MM.1S (cell line): Measurements from ENCODE around the gene NUMA1.

ENCODE experiments used
- DNase-seq: peaks from one replicate; pipeline ENCODE4 v3.0.0-alpha.2; 2015
- H2AFZ ChIP-seq: fragments of 300-600 bp; sonication (generic); 2 replicates; pipeline ENCODE4 v1.6.0; 2016; ENCODE audit warnings: antibody characterized with exemption, low read length
- H3F3A ChIP-seq: fragments of 300-600 bp; sonication (generic); 2 replicates; pipeline ENCODE4 v1.6.1; 2016; ENCODE audit warnings: mild to moderate bottlenecking, antibody characterized with exemption, low read length, moderate library complexity, mixed read lengths; ENCODE audit not compliant: insufficient read depth
- H3K27ac ChIP-seq: fragments of 300-600 bp; sonication (generic); 2 replicates; pipeline ENCODE4 v1.5.1; 2016; ENCODE audit warnings: mild to moderate bottlenecking, low read length
- H3K27me3 ChIP-seq: fragments of 300-600 bp; sonication (generic); replicated peaks from 2 replicates; pipeline ENCODE4 v1.6.0; 2016; ENCODE audit warnings: low read length; ENCODE audit not compliant: insufficient read depth
- H3K36me3 ChIP-seq: fragments of 300-600 bp; sonication (generic); replicated peaks from 2 replicates; pipeline ENCODE4 v1.6.1; 2016; ENCODE audit warnings: mild to moderate bottlenecking, low read length, mixed read lengths; ENCODE audit not compliant: insufficient read depth
- H3K4me1 ChIP-seq: fragments of 300-600 bp; sonication (generic); 2 replicates; pipeline ENCODE4 v1.6.1; 2016; ENCODE audit warnings: low read length, mixed read lengths
- H3K4me2 ChIP-seq: fragments of 300-600 bp; sonication (generic); 2 replicates; pipeline ENCODE4 v1.6.0; 2016; ENCODE audit warnings: low read depth, low read length
- H3K4me3 ChIP-seq: fragments of 300-600 bp; sonication (generic); 2 replicates; pipeline ENCODE4 v1.5.1; 2016; ENCODE audit warnings: low read length, mixed read lengths
- H3K79me2 ChIP-seq: fragments of 300-600 bp; sonication (generic); 2 replicates; pipeline ENCODE4 v1.6.1; 2016; ENCODE audit warnings: mixed run types, low read length, mixed read lengths
- H3K9ac ChIP-seq: fragments of 300-600 bp; sonication (generic); 2 replicates; pipeline ENCODE4 v1.6.1; 2016; ENCODE audit warnings: low read length, mixed read lengths
- H3K9me2 ChIP-seq: fragments of 300-600 bp; sonication (generic); replicated peaks from 2 replicates; pipeline ENCODE4 v1.6.1; 2016; ENCODE audit warnings: mild to moderate bottlenecking, low read length, mixed read lengths; ENCODE audit not compliant: insufficient read depth
- H3K9me3 ChIP-seq: fragments of 300-600 bp; sonication (generic); replicated peaks from 2 replicates; pipeline ENCODE4 v1.6.1; 2016; ENCODE audit warnings: mild to moderate bottlenecking, low read length, mixed read lengths; ENCODE audit not compliant: insufficient read depth
- H4K20me1 ChIP-seq: fragments of 300-600 bp; sonication (generic); 2 replicates; pipeline ENCODE4 v1.6.1; 2016; ENCODE audit warnings: mild to moderate bottlenecking, low read length, moderate library complexity, mixed read lengths; ENCODE audit not compliant: insufficient read depth
- EZH2 ChIP-seq: fragments of 300-600 bp; sonication (generic); optimal IDR thresholded peaks from 2 replicates; pipeline ENCODE3; 2017; ENCODE audit warnings: low read depth, mild to moderate bottlenecking, antibody characterized with exemption, low read length, mixed read lengths
- EZH2phosphoT487 ChIP-seq: fragments of 300-600 bp; sonication (generic); IDR thresholded peaks from 2 replicates; pipeline ENCODE4 v1.6.1; 2018; ENCODE audit warnings: antibody characterized with exemption, low read length
- TF ChIP-seq, protein P1 (sequence below): fragments of 300-600 bp; sonication (generic); IDR thresholded peaks from 2 replicates; pipeline ENCODE4 v1.5.1; 2016; ENCODE audit warnings: antibody characterized with exemption, low read length, mixed read lengths

The NUMA1 gene

DNA sequence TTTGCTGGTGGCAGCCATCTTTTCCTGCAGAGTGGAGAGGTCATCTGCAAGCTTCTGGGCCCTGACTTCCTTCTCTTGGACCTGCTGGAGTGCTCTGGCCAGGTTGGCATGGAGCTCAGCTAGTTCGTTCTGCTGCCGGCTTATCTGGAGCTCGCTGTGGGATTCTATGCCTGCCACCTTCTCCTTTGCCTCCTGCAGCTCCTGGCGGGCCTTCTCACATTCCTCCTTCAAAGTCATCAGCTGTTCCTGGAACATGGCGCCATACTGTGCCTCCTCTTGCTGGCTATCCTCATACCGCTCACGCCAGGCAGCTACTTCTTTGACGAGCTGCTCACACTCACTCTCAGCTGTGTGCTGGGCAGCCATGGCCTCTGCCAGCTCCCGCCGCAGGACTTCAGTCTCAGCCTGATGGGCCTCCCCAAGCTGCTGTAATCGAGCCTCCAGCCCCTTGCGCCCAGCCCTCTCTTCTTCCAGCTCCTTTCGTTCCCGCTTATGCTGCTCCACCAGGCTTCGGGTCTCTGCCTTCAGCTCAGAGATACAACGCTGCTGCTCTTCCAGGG lies 65.5 kb downstream of the NUMA1 start:
- H3K79me2 ChIP-seq: no peaks in the 10 kb centered on the region; the same call in 1 of the 2 replicates
- no peak for DNase-seq
- H3K27me3 ChIP-seq: no peaks in the 10 kb centered on the region
- H3K9me3 ChIP-seq: no peaks in the 10 kb centered on the region
- H3K4me2 ChIP-seq: no peak overlapping the region
- H4K20me1 ChIP-seq: no peaks in the 10 kb centered on the region
- no peaks in the 10 kb centered on the region for H3F3A ChIP-seq
- H3K9ac ChIP-seq: no peak overlapping the region
- peaks cover 21% of the 10 kb centered on the region for H3K36me3 ChIP-seq
- TF ChIP-seq EZH2: no peak
- TF ChIP-seq, protein P1, sequence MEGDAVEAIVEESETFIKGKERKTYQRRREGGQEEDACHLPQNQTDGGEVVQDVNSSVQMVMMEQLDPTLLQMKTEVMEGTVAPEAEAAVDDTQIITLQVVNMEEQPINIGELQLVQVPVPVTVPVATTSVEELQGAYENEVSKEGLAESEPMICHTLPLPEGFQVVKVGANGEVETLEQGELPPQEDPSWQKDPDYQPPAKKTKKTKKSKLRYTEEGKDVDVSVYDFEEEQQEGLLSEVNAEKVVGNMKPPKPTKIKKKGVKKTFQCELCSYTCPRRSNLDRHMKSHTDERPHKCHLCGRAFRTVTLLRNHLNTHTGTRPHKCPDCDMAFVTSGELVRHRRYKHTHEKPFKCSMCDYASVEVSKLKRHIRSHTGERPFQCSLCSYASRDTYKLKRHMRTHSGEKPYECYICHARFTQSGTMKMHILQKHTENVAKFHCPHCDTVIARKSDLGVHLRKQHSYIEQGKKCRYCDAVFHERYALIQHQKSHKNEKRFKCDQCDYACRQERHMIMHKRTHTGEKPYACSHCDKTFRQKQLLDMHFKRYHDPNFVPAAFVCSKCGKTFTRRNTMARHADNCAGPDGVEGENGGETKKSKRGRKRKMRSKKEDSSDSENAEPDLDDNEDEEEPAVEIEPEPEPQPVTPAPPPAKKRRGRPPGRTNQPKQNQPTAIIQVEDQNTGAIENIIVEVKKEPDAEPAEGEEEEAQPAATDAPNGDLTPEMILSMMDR: no peak
- TF ChIP-seq EZH2phosphoT487: no peak
- no peaks in the 10 kb centered on the region for H3K4me1 ChIP-seq
- no peak overlapping the region for H2AFZ ChIP-seq
- no peak overlapping the region for H3K4me3 ChIP-seq
- no peak overlapping the region for H3K27ac ChIP-seq
- H3K9me2 ChIP-seq: no peaks in the 10 kb centered on the region

- no peaks in the 10 kb centered on the region for H3K4me1 ChIP-seq
- H3K4me3 ChIP-seq: no peak overlapping the region
- no peaks in the 10 kb centered on the region for H3K9me3 ChIP-seq
- no peaks in the 10 kb centered on the region for H3K9me2 ChIP-seq
- no peak overlapping the region for H3K9ac ChIP-seq
- DNase-seq: no peak
- H3K4me2 ChIP-seq: no peak overlapping the region
- H3F3A ChIP-seq: no peaks in the 10 kb centered on the region
- no peaks in the 10 kb centered on the region for H3K27me3 ChIP-seq
- H3K27ac ChIP-seq: no peak overlapping the region
- H4K20me1 ChIP-seq: no peaks in the 10 kb centered on the region
- TF ChIP-seq EZH2phosphoT487 (no peak), EZH2 (no peak)
- peaks cover 17% of the 10 kb centered on the region for H3K36me3 ChIP-seq
- no peaks in the 10 kb centered on the region; the same call in 1 of the 2 replicates for H3K79me2 ChIP-seq
- no peak overlapping the region for H2AFZ ChIP-seq
These were observed 66.3 kb downstream of the NUMA1 start for GRCh38 chr11:72013765-72014711.

DNA sequence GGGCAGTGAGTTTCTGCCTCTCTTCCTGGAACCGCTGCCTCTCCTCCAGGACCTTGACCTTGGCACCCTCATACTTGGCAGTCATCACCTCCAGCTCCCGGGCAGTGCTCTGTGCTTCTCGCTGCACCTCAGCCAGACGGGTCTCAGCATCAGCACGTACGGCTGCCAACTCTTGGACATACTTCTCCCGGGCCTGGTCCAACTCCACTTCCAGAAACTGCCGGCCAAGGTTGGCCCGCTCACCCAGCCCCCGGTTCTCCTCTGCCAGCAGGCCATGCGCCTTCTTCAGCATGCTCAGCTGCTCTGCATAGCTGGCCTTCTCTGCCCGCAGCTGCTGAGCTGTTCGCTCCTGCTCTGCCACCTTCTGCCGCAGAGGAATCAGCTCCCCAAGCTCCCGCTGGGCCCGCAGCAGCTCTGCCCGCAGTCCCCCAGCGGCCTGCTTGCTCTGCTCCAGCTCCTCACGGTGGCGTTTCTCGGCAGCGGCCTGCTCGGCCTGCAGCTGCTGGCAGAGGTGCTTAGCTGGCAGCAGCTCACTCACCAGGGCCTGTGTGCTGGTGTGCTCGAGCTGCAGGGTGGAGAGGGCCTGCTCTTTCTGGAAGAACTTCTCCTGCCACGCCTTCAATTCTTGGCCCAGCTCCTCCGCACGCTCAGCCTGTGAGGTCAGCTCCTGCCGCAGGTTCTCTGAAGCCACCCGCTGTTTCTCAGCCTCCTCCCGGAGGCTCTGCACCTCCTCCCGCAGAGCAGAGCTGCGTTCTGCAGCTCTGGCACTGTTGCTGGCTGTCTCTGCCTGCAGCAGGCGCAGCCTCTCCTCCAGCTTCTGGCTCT lies 67.2 kb downstream of the NUMA1 start:
- Histone ChIP-seq H3K27me3 (no peaks in the 10 kb centered on the region), H3K9me2 (no peaks in the 10 kb centered on the region), H3K9ac (no peak overlapping the region), H3K79me2 (no peaks in the 10 kb centered on the region), H3K4me3 (no peak overlapping the region), H3K4me2 (no peak overlapping the region), H3F3A (no peaks in the 10 kb centered on the region), H4K20me1 (no peaks in the 10 kb centered on the region), H3K9me3 (no peaks in the 10 kb centered on the region), H2AFZ (no peak overlapping the region), H3K36me3 (peaks cover 9% of the 10 kb centered on the region), H3K27ac (no peak overlapping the region), H3K4me1 (no peaks in the 10 kb centered on the region)
- no peak for DNase-seq
- TF ChIP-seq EZH2phosphoT487 (no peak), EZH2 (no peak)
- TF ChIP-seq, protein P1: no peak
